Measurements from ENCODE around the gene HIPK4. TPM values are rescaled to one million over a fixed set of nuclear protein-coding genes. Genes with fewer than 3 reads are reported as not detected.

Gene HIPK4
- total and polyA plus RNA-seq, 9 of the 15 experiments (the other 6 are each of a cell fraction or from before 2014, with no cell fraction given) = 0.06 to 0.09 TPM; not detected in 7

GRCh38 chr19:40403262-40403984, 13.4 kb upstream of the HIPK4 start (continued):
- no peak for TF ChIP-seq XRCC5 (IDR thresholded peaks at IDR 0.05; ENCODE audit: low read depth, low read length)
- peak; percentile 47; the same call in 1 of the 2 replicates for TF ChIP-seq NFATC3 (IDR thresholded peaks at IDR 0.05)
- no peak for TF ChIP-seq RAD21 (CRISPR knock-in tag; conservative IDR thresholded peaks at IDR 0.05 in 1 of 2, IDR thresholded peaks at IDR 0.05 in 1 of 2)
- no peak for TF ChIP-seq SRSF7 (optimal IDR thresholded peaks at IDR 0.05; ENCODE audit: low read depth, low read length)
- peak; percentile 9; the same call in 1 of the 2 replicates for TF ChIP-seq FOXM1 (IDR thresholded peaks at IDR 0.05; ENCODE audit: low read depth)
- no peak for TF ChIP-seq FOXM1 (CRISPR knock-in tag; IDR thresholded peaks at IDR 0.05; ENCODE audit: low read depth)
- TF ChIP-seq HEY1 (CRISPR knock-in tag; IDR thresholded peaks at IDR 0.05; ENCODE audit: borderline replicate concordance) = no peak
- TF ChIP-seq ADNP (tag; IDR thresholded peaks at IDR 0.05) = peak; percentile 99
- no peak for TF ChIP-seq NR2C2 (CRISPR knock-in tag; IDR thresholded peaks at IDR 0.05)
- TF ChIP-seq NR2C2 (tag; IDR thresholded peaks at IDR 0.05) = 0 out of 2 replicates have a peak, but pooled peaks have one; percentile 22
- TF ChIP-seq SPI1 (IDR thresholded peaks at IDR 0.05; ENCODE audit: borderline replicate concordance, low read depth, low read length) = no peak
- peak; percentile 27; the same call in 1 of the 2 replicates for TF ChIP-seq MTA3 (IDR thresholded peaks at IDR 0.05; ENCODE audit: borderline replicate concordance)
- TF ChIP-seq CBX1 (IDR thresholded peaks at IDR 0.05; ENCODE audit: low read depth) = peak; percentile 88; the same call in 1 of the 2 replicates
- TF ChIP-seq ZNF584 (CRISPR knock-in tag; IDR thresholded peaks at IDR 0.05; ENCODE audit: low read depth) = 0 out of 2 replicates have a peak, but pooled peaks have one; percentile 9
- no peak for TF ChIP-seq HNRNPH1 (optimal IDR thresholded peaks at IDR 0.05; ENCODE audit: low read depth, low read length)
- no peak for TF ChIP-seq DMBX1 (CRISPR knock-in tag; IDR thresholded peaks at IDR 0.05; ENCODE audit: borderline replicate concordance)
- peak; percentile 55; the same call in 1 of the 2 replicates for TF ChIP-seq DPF2 (IDR thresholded peaks at IDR 0.05)
- no peak for TF ChIP-seq JUND (IDR thresholded peaks at IDR 0.05; ENCODE audit: borderline replicate concordance, low read depth, low read length)
- 0 out of 3 replicates have a peak, but pooled peaks have one; percentile 16 for TF ChIP-seq JUND (tag; IDR thresholded peaks at IDR 0.05; ENCODE audit: borderline replicate concordance, low read depth, low read length)
- TF ChIP-seq ZEB2 (IDR thresholded peaks at IDR 0.05) = no peak
- 0 out of 4 replicates have a peak, but pooled peaks have one; percentile 9 to 24 for TF ChIP-seq TEAD1 (CRISPR knock-in tag; IDR thresholded peaks at IDR 0.05)
- no peak for TF ChIP-seq ZBTB43 (CRISPR knock-in tag; IDR thresholded peaks at IDR 0.05)
- no peak for TF ChIP-seq ZBTB5 (IDR thresholded peaks at IDR 0.05)
- peak; percentile 95 for TF ChIP-seq CHD4 (IDR thresholded peaks at IDR 0.05; ENCODE audit: insufficient read depth, insufficient replicate concordance, low read depth, low read length, poor library complexity, severe bottlenecking)
- peak; percentile 76 for TF ChIP-seq EGR1 (conservative IDR thresholded peaks at IDR 0.05)
- TF ChIP-seq SP1 (CRISPR knock-in tag; IDR thresholded peaks at IDR 0.05) = peak; percentile 48
- peak; percentile 40; the same call in 1 of the 2 replicates for TF ChIP-seq POLR2G (IDR thresholded peaks at IDR 0.05; ENCODE audit: low read depth, low read length)

Data from K562 (cell line).